Measurements from ENCODE around the gene TNFSF8.

- TF ChIP-seq, protein P1, sequence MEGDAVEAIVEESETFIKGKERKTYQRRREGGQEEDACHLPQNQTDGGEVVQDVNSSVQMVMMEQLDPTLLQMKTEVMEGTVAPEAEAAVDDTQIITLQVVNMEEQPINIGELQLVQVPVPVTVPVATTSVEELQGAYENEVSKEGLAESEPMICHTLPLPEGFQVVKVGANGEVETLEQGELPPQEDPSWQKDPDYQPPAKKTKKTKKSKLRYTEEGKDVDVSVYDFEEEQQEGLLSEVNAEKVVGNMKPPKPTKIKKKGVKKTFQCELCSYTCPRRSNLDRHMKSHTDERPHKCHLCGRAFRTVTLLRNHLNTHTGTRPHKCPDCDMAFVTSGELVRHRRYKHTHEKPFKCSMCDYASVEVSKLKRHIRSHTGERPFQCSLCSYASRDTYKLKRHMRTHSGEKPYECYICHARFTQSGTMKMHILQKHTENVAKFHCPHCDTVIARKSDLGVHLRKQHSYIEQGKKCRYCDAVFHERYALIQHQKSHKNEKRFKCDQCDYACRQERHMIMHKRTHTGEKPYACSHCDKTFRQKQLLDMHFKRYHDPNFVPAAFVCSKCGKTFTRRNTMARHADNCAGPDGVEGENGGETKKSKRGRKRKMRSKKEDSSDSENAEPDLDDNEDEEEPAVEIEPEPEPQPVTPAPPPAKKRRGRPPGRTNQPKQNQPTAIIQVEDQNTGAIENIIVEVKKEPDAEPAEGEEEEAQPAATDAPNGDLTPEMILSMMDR (IDR thresholded peaks at IDR 0.05): no peak
- TF ChIP-seq POLR2A (IDR thresholded peaks at IDR 0.05): no peak
Observed at GRCh38 chr9:114945616-114946412, 15.4 kb upstream of the TNFSF8 start.
